Measurements from ENCODE around the gene XYLT1. TPM values are rescaled to one million over a fixed set of nuclear protein-coding genes. Genes with fewer than 3 reads are reported as not detected.

The XYLT1 gene
- total and polyA plus RNA-seq, 9 of the 15 experiments (the other 6 are each of a cell fraction or from before 2014, with no cell fraction given), result 0.03 to 0.09 (median 0.08) TPM; not detected in 6

DNA sequence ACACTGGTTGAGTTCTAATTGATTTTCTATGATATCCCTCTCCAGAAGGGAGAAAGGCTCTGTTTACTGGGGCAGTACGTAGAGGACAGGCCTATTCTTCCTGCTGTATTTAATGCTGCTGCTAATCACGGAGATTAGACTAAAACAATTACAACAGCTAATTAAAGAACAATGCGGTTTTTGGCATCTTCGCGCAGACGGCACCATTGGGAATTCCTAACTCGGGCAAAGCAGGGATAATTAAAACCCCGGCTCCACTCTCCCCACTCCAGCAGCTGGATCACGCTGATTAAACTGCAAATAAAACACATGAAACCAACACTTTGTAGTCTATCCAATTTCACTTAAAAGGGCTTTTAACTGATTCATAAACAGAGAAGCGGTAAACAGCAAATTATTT lies 147.6 kb downstream of the XYLT1 start:
- H3K4me2 ChIP-seq (ENCODE audit: insufficient read depth, low read length), result no peak overlapping the region
- ChIA-PET CTCF (ENCODE audit: low intra/inter-chr PET ratio) (no interaction called here), POLR2A (interaction anchor here (1.1 kb wide), 1 partner anchor 9 kb away, joined by 4 read pairs; no protein-coding TSS in a partner anchor)
- H3K27ac ChIP-seq (ENCODE audit: extremely low read depth, low read depth, low read length), result no peak overlapping the region
- H3K9me3 ChIP-seq (replicated peaks; ENCODE audit: control insufficient read depth, insufficient read depth, low read depth, low read length), result no peaks in the 10 kb centered on the region
- DNase-seq (ENCODE audit: extremely low read depth in 1 of 4, low spot score in 3 of 4) (no peak), ATAC-seq (no peak), FAIRE-seq (no peak)
- no peaks in the 10 kb centered on the region for H3K4me1 ChIP-seq (replicated peaks in 1 of 2; ENCODE audit: control insufficient read depth in 2 of 2, insufficient read depth in 2 of 2, low read length in 2 of 2)
- H3K4me3 ChIP-seq, result no peak overlapping the region
- H3K27me3 ChIP-seq (ENCODE audit: control insufficient read depth in 2 of 2, insufficient read depth in 2 of 2, low read length in 2 of 2), result peaks cover 24 to 37% of the 10 kb centered on the region in 2 experiments; a peak in 3 of 5 replicates
- in situ Hi-C loops (cut with MboI) (no loop called here), intact Hi-C loops (cut with micrococcal nuclease) (no loop called here)
- no peaks in the 10 kb centered on the region for H3K36me3 ChIP-seq (ENCODE audit: control insufficient read depth, insufficient read depth, low read length)
- WGBS (ENCODE audit: insufficient coverage, low coverage, missing lambda C conversion rate), result 1% methylated on average over 10 of the region's 10 CpGs
- H3K9me1 ChIP-seq (ENCODE audit: control insufficient read depth, insufficient read depth, low read length), result no peaks in the 10 kb centered on the region
- H3K79me2 ChIP-seq (ENCODE audit: control insufficient read depth, insufficient read depth, low read length), result no peaks in the 10 kb centered on the region
- no peaks in the 10 kb centered on the region; the same call in 1 of the 2 replicates for H4K20me1 ChIP-seq (replicated peaks; ENCODE audit: control insufficient read depth, insufficient read depth, low read length)
- H3K9ac ChIP-seq (ENCODE audit: insufficient read depth in 1 of 2, low read depth in 2 of 2, low read length in 2 of 2), result no peak overlapping the region
- no TSS peak for BruUV-seq (replicated peaks)
- no peak overlapping the region for H2AFZ ChIP-seq (ENCODE audit: low read depth, low read length)
- TF ChIP-seq ZNF282 (CRISPR knock-in tag; IDR thresholded peaks at IDR 0.05) (no peak), STAT6 (CRISPR knock-in tag; IDR thresholded peaks at IDR 0.05) (no peak), SMARCB1 (IDR thresholded peaks at IDR 0.05; ENCODE audit: insufficient read length, low read depth) (no peak), CEBPG (CRISPR knock-in tag; IDR thresholded peaks at IDR 0.05) (no peak), CEBPG (tag; conservative IDR thresholded peaks at IDR 0.05 in 1 of 2, IDR thresholded peaks at IDR 0.05 in 1 of 2) (no peak), HLTF (IDR thresholded peaks at IDR 0.05) (no peak), HES1 (IDR thresholded peaks at IDR 0.05; ENCODE audit: low read depth) (no peak), MTA3 (IDR thresholded peaks at IDR 0.05; ENCODE audit: borderline replicate concordance) (no peak), MTA2 (IDR thresholded peaks at IDR 0.05; ENCODE audit: low read depth) (no peak), ELF2 (CRISPR knock-in tag; IDR thresholded peaks at IDR 0.05) (no peak), CREB1 (IDR thresholded peaks at IDR 0.05) (no peak), CREB1 (CRISPR knock-in tag; IDR thresholded peaks at IDR 0.05) (no peak), ZNF184 (CRISPR knock-in tag; IDR thresholded peaks at IDR 0.05) (no peak)

All from K562 (cell line).